H1 (cell line): ENCODE measurements around the gene ARHGEF26. TPM values are rescaled to one million over a fixed set of nuclear protein-coding genes. Genes with fewer than 3 reads are reported as not detected.

ENCODE experiments used
- CTCF ChIA-PET: fragments of 300-600 bp; sonication (Branson Sonifier 250); formaldehyde crosslinking; loops from one replicate; lab custom pipeline; 2021; ENCODE audit not compliant: partially characterized antibody; lab: Charles Lee
- POLR2A ChIA-PET: fragments of 300-600 bp; sonication (Branson Sonifier 250); formaldehyde crosslinking; loops from one replicate; lab custom pipeline; 2021; ENCODE audit warnings: inconsistent platforms; ENCODE audit not compliant: partially characterized antibody; lab: Charles Lee
- DNase-seq, 2 experiments: peaks; one replicate each; pipeline versions ENCODE4 v3.0.0 to v3.0.0-alpha.2; 2010 to 2022; ENCODE audit warnings: low spot score in 2 of 2, low read depth in 1 of 2, mixed read lengths in 1 of 2
- FAIRE-seq: peaks from 2 replicates; lab custom pipeline; 2011; peaks lifted over from hg19 to GRCh38; lab: Jason Lieb, UNC
- H2AFZ ChIP-seq: 2 replicates; pipeline ENCODE4 v1.8.1; 2012; ENCODE audit warnings: low read length, inconsistent platforms
- H2AK5ac ChIP-seq: 2 replicates; pipeline ENCODE4 v1.6.1; 2013; ENCODE audit warnings: low read depth, low read length
- H2BK120ac ChIP-seq: replicated peaks from 2 replicates; pipeline ENCODE3; 2013; ENCODE audit warnings: low read depth, low read length, inconsistent platforms
- H2BK12ac ChIP-seq: 2 replicates; pipeline ENCODE4 v1.6.1; 2013; ENCODE audit warnings: low read depth, low read length
- H2BK15ac ChIP-seq: 2 replicates; pipeline ENCODE4 v1.6.1; 2013; ENCODE audit warnings: low read length
- H2BK20ac ChIP-seq: 2 replicates; pipeline ENCODE4 v1.6.1; 2013; ENCODE audit warnings: low read length
- H2BK5ac ChIP-seq: 2 replicates; pipeline ENCODE4 v1.6.1; 2013; ENCODE audit warnings: low read depth, low read length
- H3K14ac ChIP-seq: 2 replicates; pipeline ENCODE4 v1.6.1; 2013; ENCODE audit warnings: inconsistent platforms; ENCODE audit not compliant: insufficient read length
- H3K18ac ChIP-seq: 2 replicates; pipeline ENCODE4 v1.6.1; 2013; ENCODE audit warnings: low read length; ENCODE audit errors: extremely low read depth
- H3K23ac ChIP-seq: 2 replicates; pipeline ENCODE4 v1.6.1; 2013; ENCODE audit warnings: inconsistent platforms; ENCODE audit not compliant: insufficient read length
- H3K23me2 ChIP-seq: 2 replicates; pipeline ENCODE4 v1.6.1; 2013; ENCODE audit warnings: low read depth, low read length
- H3K27ac ChIP-seq: 2 replicates; pipeline ENCODE4 v1.6.1; 2011; ENCODE audit warnings: low read depth, low read length, inconsistent platforms
- H3K27me3 ChIP-seq, 4 experiments: replicated peaks in 1 of 4; 1 replicate in 1 of 4; 2 replicates in 3 of 4; pipeline versions ENCODE4 v1.6.1 to v1.8.1; 2011 to 2013; ENCODE audit warnings: low read length in 3 of 4, mild to moderate bottlenecking in 3 of 4, inconsistent platforms in 2 of 4, mixed read lengths in 2 of 4, moderate library complexity in 1 of 4; ENCODE audit not compliant: control insufficient read depth in 3 of 4, insufficient read depth in 3 of 4; ENCODE audit errors: extremely low read depth in 1 of 4
- H3K36me3 ChIP-seq, 4 experiments: 2 replicates each; pipeline versions ENCODE4 v1.6.1 to v1.8.1; 2011 to 2013; ENCODE audit warnings: mild to moderate bottlenecking in 4 of 4, low read length in 3 of 4, moderate library complexity in 2 of 4, control low read depth in 1 of 4, inconsistent platforms in 1 of 4; ENCODE audit not compliant: insufficient read depth in 4 of 4, control insufficient read depth in 2 of 4
- H3K4ac ChIP-seq: replicated peaks from 2 replicates; pipeline ENCODE3; 2013; ENCODE audit warnings: low read length, low read depth, mixed read lengths, inconsistent platforms; ENCODE audit not compliant: insufficient read length
- H3K4me1 ChIP-seq, 4 experiments: replicated peaks in 1 of 4; 1 replicate in 1 of 4; 2 replicates in 3 of 4; pipeline versions ENCODE4 v1.6.1 to v1.8.1; 2011 to 2013; ENCODE audit warnings: low read length in 3 of 4, inconsistent platforms in 2 of 4, mixed read lengths in 1 of 4; ENCODE audit not compliant: insufficient read depth in 4 of 4, control insufficient read depth in 3 of 4
- H3K4me2 ChIP-seq, 2 experiments: 2 replicates each; pipeline versions ENCODE4 v1.6.1 to v1.8.1; 2011 to 2013; ENCODE audit warnings: low read depth in 2 of 2, low read length in 2 of 2, control low read depth in 1 of 2, inconsistent platforms in 1 of 2, mild to moderate bottlenecking in 1 of 2; ENCODE audit not compliant: insufficient read depth in 1 of 2
- H3K4me3 ChIP-seq, 4 experiments: fragments of 200-600, 300-600 bp in 1 of 4; sonication (generic), shearing (Covaris generic), sonication (Bioruptor Twin) in 1 of 4; 2 replicates each; pipeline versions ENCODE4 v1.5.1 to v1.8.1; 2011 to 2016; ENCODE audit warnings: low read length in 4 of 4, low read depth in 3 of 4, control low read depth in 2 of 4, inconsistent platforms in 2 of 4, mild to moderate bottlenecking in 2 of 4, mixed read lengths in 1 of 4, moderate library complexity in 1 of 4; ENCODE audit not compliant: insufficient read depth in 2 of 4; ENCODE audit errors: extremely low read depth in 1 of 4
- H3K56ac ChIP-seq: replicated peaks from 2 replicates; pipeline ENCODE3; 2013; ENCODE audit warnings: low read depth, mild to moderate bottlenecking, mixed read lengths, low read length, inconsistent platforms; ENCODE audit not compliant: insufficient read length
- H3K79me1 ChIP-seq: 2 replicates; pipeline ENCODE4 v1.6.1; 2013; ENCODE audit warnings: low read depth, low read length, control low read depth
- H3K79me2 ChIP-seq, 2 experiments: 2 replicates each; pipeline versions ENCODE4 v1.6.1 to v1.8.1; 2012 to 2013; ENCODE audit warnings: low read length in 2 of 2, mild to moderate bottlenecking in 2 of 2, inconsistent platforms in 1 of 2; ENCODE audit not compliant: insufficient read depth in 2 of 2, control insufficient read depth in 1 of 2
- H3K9ac ChIP-seq, 4 experiments: replicated peaks in 1 of 4; 1 replicate in 1 of 4; 2 replicates in 3 of 4; pipeline versions ENCODE4 v1.6.1 to v1.8.1; 2011 to 2013; ENCODE audit warnings: low read depth in 3 of 4, low read length in 3 of 4, control low read depth in 2 of 4, mild to moderate bottlenecking in 2 of 4, moderate library complexity in 2 of 4, inconsistent platforms in 1 of 4; ENCODE audit errors: extremely low read depth in 1 of 4
- H3K9me3 ChIP-seq, 2 experiments: 2 replicates each; pipeline versions ENCODE4 v1.6.1 to v1.8.1; 2012 to 2013; ENCODE audit warnings: mild to moderate bottlenecking in 2 of 2, moderate library complexity in 2 of 2, control low read depth in 1 of 2, inconsistent platforms in 1 of 2, low read depth in 1 of 2, low read length in 1 of 2, mixed read lengths in 1 of 2; ENCODE audit not compliant: insufficient read depth in 2 of 2
- H4K20me1 ChIP-seq, 2 experiments: replicated peaks in 1 of 2; 2 replicates each; pipeline versions ENCODE3 to v1.8.1; 2011 to 2013; ENCODE audit warnings: inconsistent platforms in 2 of 2, low read length in 2 of 2, mild to moderate bottlenecking in 1 of 2; ENCODE audit not compliant: insufficient read depth in 2 of 2, control insufficient read depth in 1 of 2
- H4K5ac ChIP-seq: 2 replicates; pipeline ENCODE4 v1.6.1; 2013; ENCODE audit warnings: low read length, low read depth, mixed read lengths, inconsistent platforms; ENCODE audit not compliant: insufficient read length
- H4K8ac ChIP-seq: 2 replicates; pipeline ENCODE4 v1.8.0; 2013; ENCODE audit warnings: mild to moderate bottlenecking, moderate library complexity, low read length, inconsistent platforms; ENCODE audit not compliant: insufficient read depth; ENCODE audit errors: extremely low read depth
- H4K91ac ChIP-seq: replicated peaks from 2 replicates; pipeline ENCODE3; 2013; ENCODE audit warnings: low read length, mixed read lengths, inconsistent platforms; ENCODE audit not compliant: insufficient read length
- EGR1 ChIP-seq: IDR thresholded peaks from 2 replicates; pipeline ENCODE4 v1.6.1; 2011; ENCODE audit warnings: low read depth, low read length, borderline replicate concordance
- WGBS, 2 experiments: shearing (Covaris generic) in 1 of 2; methylation state at CpG; one replicate each; pipeline versions ENCODE4 v1.1.6 to v1.1.7; 2013 to 2015; ENCODE audit warnings: low lambda C conversion rate in 2 of 2, mixed read lengths in 2 of 2, inconsistent platforms in 1 of 2, low coverage in 1 of 2, missing lambda C conversion rate in 1 of 2; ENCODE audit not compliant: insufficient replicate concordance in 2 of 2, insufficient coverage in 1 of 2, insufficient read length in 1 of 2; ENCODE audit errors: extremely low coverage in 1 of 2, missing lambda C conversion rate in 1 of 2; 5-methylcytosine and 5-hydroxymethylcytosine counted together
- polyA plus RNA-seq, 7 experiments: library from polyadenylated mRNA; depleted of rRNA in 3 of 7; stranded (reverse) in 5 of 7; unstranded in 2 of 7; fragments of >200 nt in 5 of 7; fragments of 200-250 nt in 2 of 7; gene quantifications; 1 replicate in 5 of 7; 2 replicates in 1 of 7; 4 replicates in 1 of 7; pipeline versions ENCODE4 v1.2.1 to v1.2.3, GENCODE V29; 2011 to 2013; ENCODE audit warnings: missing spikeins in 2 of 7, mixed read lengths in 2 of 7
- total RNA-seq: library from RNA; stranded (reverse); fragmentation: NEBNext Ultra II Directional; extraction: Animal tissue kit (Norgen Biotek cat#: 25700); gene quantifications from 2 replicates; pipeline ENCODE4 v1.2.1, GENCODE V29; 2021

ARHGEF26 gene
- total and polyA plus RNA-seq, 2 of the 8 experiments (the other 6 are each of a cell fraction or from before 2014, with no cell fraction given): 3.1 to 15.6 TPM

DNA sequence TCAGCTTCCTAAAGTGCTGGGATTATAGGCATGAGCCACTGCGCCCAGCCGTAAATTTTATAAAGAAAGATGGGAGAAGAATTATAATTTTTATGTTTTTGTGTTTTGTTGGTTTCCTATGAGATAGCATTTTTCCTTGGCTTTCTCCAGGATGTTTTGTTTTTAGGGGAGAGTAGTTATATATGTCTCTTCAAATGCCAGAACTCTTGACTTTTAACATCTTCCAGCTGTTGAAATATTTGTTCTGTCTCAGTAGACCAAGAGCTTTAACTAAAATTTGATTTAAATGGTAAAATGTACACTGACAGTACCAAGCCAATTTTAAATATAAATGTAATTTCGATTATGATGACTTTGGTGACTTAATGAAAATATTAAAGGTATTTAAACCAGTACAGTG lies 106.3 kb downstream of the ARHGEF26 start:
- H3K4me3 ChIP-seq: no peak overlapping the region
- H2BK5ac ChIP-seq: no peak overlapping the region
- H4K8ac ChIP-seq: no peak overlapping the region
- H4K91ac ChIP-seq: no peak overlapping the region
- no peak overlapping the region for H3K18ac ChIP-seq
- H2BK20ac ChIP-seq: no peak overlapping the region
- no peaks in the 10 kb centered on the region for H3K79me2 ChIP-seq
- FAIRE-seq: no peak
- H3K9me3 ChIP-seq: no peaks in the 10 kb centered on the region
- no peak overlapping the region for H2BK120ac ChIP-seq
- no peak overlapping the region for H2AFZ ChIP-seq
- WGBS, 2 experiments: 93% methylated on average over 3 of the region's 3 CpGs; no CpG with 5 or more reads in 1 of the 2 experiments
- H3K23me2 ChIP-seq: no peaks in the 10 kb centered on the region
- no peak overlapping the region for H4K5ac ChIP-seq
- no peak overlapping the region for H3K9ac ChIP-seq
- H4K20me1 ChIP-seq: no peaks in the 10 kb centered on the region
- no peak overlapping the region for H2BK12ac ChIP-seq
- H3K27me3 ChIP-seq: no peaks in the 10 kb centered on the region
- H2BK15ac ChIP-seq: no peak overlapping the region
- no peak overlapping the region for H3K23ac ChIP-seq
- no peak overlapping the region for H3K4me2 ChIP-seq
- H3K4me1 ChIP-seq: peaks cover 0 to 5% (median 1%) of the 10 kb centered on the region in 4 experiments; a peak in 2 of 7 replicates
- H3K27ac ChIP-seq: no peak overlapping the region
- no peak overlapping the region for H2AK5ac ChIP-seq
- TF ChIP-seq EGR1: no peak
- no peak overlapping the region for H3K56ac ChIP-seq
- no peaks in the 10 kb centered on the region for H3K36me3 ChIP-seq
- no peak overlapping the region for H3K14ac ChIP-seq
- no peaks in the 10 kb centered on the region for H3K79me1 ChIP-seq
- no peak overlapping the region for H3K4ac ChIP-seq
- ChIA-PET CTCF (interaction anchor here (5.5 kb wide), 1 partner anchor 26 kb away, joined by 31 read pairs; no protein-coding TSS in a partner anchor), POLR2A (no interaction called here)
- no peak for DNase-seq
